Stimulated activated naive CD8-positive, alpha-beta T cell treated with anti-CD3 and anti-CD28 coated beads, Interleukin-15, amount 100 ng/mL, for 72 hours (primary cell): ENCODE measurements around the gene SMYD3.

Experiments used
- ATAC-seq: fragments of 150-1000 bp; cut with Tn5 transposase; 2 replicates; pipeline ENCODE4 v1.10.0; 2021; ENCODE audit warnings: mild to moderate bottlenecking, moderate library complexity
- DNase-seq, 2 donors: peaks; one replicate each; pipeline ENCODE4 v3.0.0; 2021 to 2022
- H3K27ac Mint-ChIP-seq, 2 donors: one replicate each; pipeline ENCODE4 v1.8.0; 2022; ENCODE audit warnings: mild to moderate bottlenecking in 2 of 2, mixed read lengths in 2 of 2, moderate library complexity in 2 of 2
- H3K27me3 Mint-ChIP-seq: one replicate; pipeline ENCODE4 v1.8.0; 2022; ENCODE audit warnings: mixed read lengths
- H3K4me1 Mint-ChIP-seq: one replicate; pipeline ENCODE4 v1.8.0; 2022; ENCODE audit warnings: mild to moderate bottlenecking, mixed read lengths
- H3K4me3 Mint-ChIP-seq, 2 donors: one replicate each; pipeline ENCODE4 v1.8.0; 2022; ENCODE audit warnings: mild to moderate bottlenecking in 2 of 2, mixed read lengths in 2 of 2, moderate library complexity in 1 of 2
- H3K9me3 Mint-ChIP-seq, 2 donors: one replicate each; pipeline ENCODE4 v1.8.0; 2022; ENCODE audit warnings: mixed read lengths in 2 of 2

The SMYD3 gene

DNA sequence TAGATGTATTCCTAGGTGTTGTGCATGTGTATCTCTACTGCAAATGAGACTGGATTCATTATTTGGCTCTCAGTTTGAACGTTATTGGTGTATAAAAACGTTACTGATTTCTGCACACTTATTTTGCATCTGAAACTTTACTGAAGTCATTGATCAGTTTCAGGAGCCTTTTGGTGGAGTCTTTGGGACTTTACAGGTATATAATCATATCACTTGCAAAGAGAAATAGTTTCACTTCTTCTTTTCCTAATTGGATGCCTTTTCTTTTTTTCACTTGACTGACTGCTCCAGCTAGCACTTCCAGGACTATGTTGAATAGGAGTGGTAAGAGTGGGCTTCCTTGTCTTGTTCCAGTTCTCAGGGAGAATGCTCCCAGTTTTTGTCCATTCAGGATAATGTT lies 252.2 kb downstream of the SMYD3 start:
- no peak for ATAC-seq
- Mint-ChIP-seq H3K27ac (no peak overlapping the region), H3K27me3 (no peaks in the 10 kb centered on the region), H3K4me1 (no peaks in the 10 kb centered on the region), H3K4me3 (no peak overlapping the region), H3K9me3 (peaks cover 19 to 53% of the 10 kb centered on the region in 2 donors)
- DNase-seq: no peak

- peaks cover 10 to 11% of the 10 kb centered on the region in 2 donors for H3K9me3 Mint-ChIP-seq
- DNase-seq (no peak), ATAC-seq (no peak)
- H3K27ac Mint-ChIP-seq: no peak overlapping the region
- no peaks in the 10 kb centered on the region for H3K4me1 Mint-ChIP-seq
- no peak overlapping the region for H3K4me3 Mint-ChIP-seq
- no peaks in the 10 kb centered on the region for H3K27me3 Mint-ChIP-seq
Observed at GRCh38 chr1:246246430-246246829, 260.6 kb downstream of the SMYD3 start.

DNA sequence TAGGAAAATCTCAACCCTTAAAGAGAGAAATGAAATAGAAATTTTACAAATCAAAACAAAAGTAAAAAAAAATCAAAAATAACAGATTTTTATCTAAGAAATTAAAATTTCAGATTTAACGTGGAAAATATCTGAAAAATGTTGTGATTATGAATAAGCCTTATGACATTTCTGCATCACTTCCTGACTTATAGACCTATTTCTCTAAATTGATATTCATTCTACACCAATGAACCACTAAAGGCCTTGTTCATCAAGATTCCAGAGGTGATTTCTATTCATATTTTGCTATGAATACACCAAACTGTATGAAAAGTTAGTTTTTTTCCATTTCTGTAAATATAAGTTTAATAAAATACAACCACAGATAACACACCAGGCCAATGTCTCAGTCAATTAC lies 261.5 kb downstream of the SMYD3 start:
- DNase-seq (no peak), ATAC-seq (no peak)
- peaks cover 10 to 11% of the 10 kb centered on the region in 2 donors for H3K9me3 Mint-ChIP-seq
- H3K27me3 Mint-ChIP-seq: no peaks in the 10 kb centered on the region
- no peak overlapping the region for H3K27ac Mint-ChIP-seq
- H3K4me3 Mint-ChIP-seq: no peak overlapping the region
- no peaks in the 10 kb centered on the region for H3K4me1 Mint-ChIP-seq

- H3K9me3 Mint-ChIP-seq: peaks cover 0 to 4% of the 10 kb centered on the region in 2 donors
- ATAC-seq: no peak
- no peak overlapping the region for H3K4me3 Mint-ChIP-seq
- no peak overlapping the region for H3K27ac Mint-ChIP-seq
- no peak for DNase-seq
- no peaks in the 10 kb centered on the region for H3K27me3 Mint-ChIP-seq
- no peaks in the 10 kb centered on the region for H3K4me1 Mint-ChIP-seq
Observed at GRCh38 chr1:246232126-246232525, 275.0 kb downstream of the SMYD3 start.

DNA sequence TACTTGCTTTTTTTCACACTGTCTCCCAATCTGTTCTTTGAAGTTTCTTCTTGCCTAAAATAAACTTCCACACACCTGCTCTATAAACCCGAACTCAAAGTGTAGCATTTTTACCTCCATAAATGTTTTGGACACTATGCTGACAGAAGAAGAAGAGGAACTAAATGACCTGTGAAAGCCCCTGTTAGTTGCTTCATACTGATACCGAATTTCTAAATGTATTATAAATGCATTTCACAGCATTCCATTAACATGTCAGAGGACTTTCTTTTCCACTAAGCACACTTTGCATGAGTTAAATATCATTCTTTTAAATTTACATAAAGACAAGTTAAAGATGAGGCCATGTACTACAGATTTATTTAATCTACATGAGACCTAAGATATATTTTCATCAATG lies 281.0 kb downstream of the SMYD3 start:
- DNase-seq (no peak), ATAC-seq (no peak)
- no peaks in the 10 kb centered on the region for H3K4me1 Mint-ChIP-seq
- no peak overlapping the region for H3K4me3 Mint-ChIP-seq
- no peaks in the 10 kb centered on the region for H3K27me3 Mint-ChIP-seq
- H3K27ac Mint-ChIP-seq: no peak overlapping the region
- no peaks in the 10 kb centered on the region for H3K9me3 Mint-ChIP-seq

GRCh38 chr1:246221485-246222255 lies 285.4 kb downstream of the SMYD3 start:
- ATAC-seq (no peak), DNase-seq (no peak)
- no peaks in the 10 kb centered on the region for H3K9me3 Mint-ChIP-seq
- no peak overlapping the region for H3K27ac Mint-ChIP-seq
- no peaks in the 10 kb centered on the region for H3K4me1 Mint-ChIP-seq
- no peaks in the 10 kb centered on the region for H3K27me3 Mint-ChIP-seq
- no peak overlapping the region for H3K4me3 Mint-ChIP-seq

GRCh38 chr1:246220495-246221065 lies 286.5 kb downstream of the SMYD3 start:
- Mint-ChIP-seq H3K27me3 (no peaks in the 10 kb centered on the region), H3K9me3 (no peaks in the 10 kb centered on the region), H3K27ac (no peak overlapping the region), H3K4me1 (no peaks in the 10 kb centered on the region), H3K4me3 (no peak overlapping the region)
- ATAC-seq (no peak), DNase-seq (no peak)

DNA sequence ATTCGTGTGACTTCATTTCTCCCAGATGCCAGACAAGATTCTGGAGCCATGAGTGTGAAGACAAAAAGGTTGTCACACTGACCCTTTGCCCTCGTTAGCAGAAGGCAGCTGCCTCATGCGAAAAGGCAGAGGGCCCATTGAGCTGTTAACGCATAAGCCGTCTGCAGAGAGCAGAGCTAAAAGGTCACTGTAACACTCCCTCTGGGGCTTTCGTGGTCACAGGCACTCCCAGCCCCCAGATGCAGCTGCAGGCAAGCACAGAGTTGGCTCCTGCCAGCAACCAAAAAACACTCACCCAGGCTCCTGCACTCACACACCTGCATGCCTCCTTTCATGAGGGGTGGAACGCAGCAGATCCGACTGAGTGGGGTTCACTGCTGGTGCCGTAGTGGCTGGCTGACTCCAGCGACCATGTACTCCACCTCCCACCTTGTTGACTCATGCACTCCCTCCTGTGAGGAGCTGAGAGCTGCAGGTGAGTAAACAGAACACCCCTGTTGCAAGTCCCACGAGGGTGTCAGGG lies 287.5 kb downstream of the SMYD3 start:
- H3K4me1 Mint-ChIP-seq: no peaks in the 10 kb centered on the region
- DNase-seq (no peak), ATAC-seq (no peak)
- H3K4me3 Mint-ChIP-seq: no peak overlapping the region
- no peak overlapping the region for H3K27ac Mint-ChIP-seq
- no peaks in the 10 kb centered on the region for H3K9me3 Mint-ChIP-seq
- no peaks in the 10 kb centered on the region for H3K27me3 Mint-ChIP-seq

- H3K27me3 Mint-ChIP-seq: no peaks in the 10 kb centered on the region
- DNase-seq (no peak), ATAC-seq (no peak)
- H3K9me3 Mint-ChIP-seq: no peaks in the 10 kb centered on the region
- no peak overlapping the region for H3K27ac Mint-ChIP-seq
- no peak overlapping the region for H3K4me3 Mint-ChIP-seq
- H3K4me1 Mint-ChIP-seq: no peaks in the 10 kb centered on the region
Observed at GRCh38 chr1:246218686-246219085, 288.4 kb downstream of the SMYD3 start.

GRCh38 chr1:246216906-246217305 lies 290.2 kb downstream of the SMYD3 start:
- Mint-ChIP-seq H3K27me3 (no peaks in the 10 kb centered on the region), H3K4me1 (no peaks in the 10 kb centered on the region), H3K4me3 (no peak overlapping the region), H3K9me3 (no peaks in the 10 kb centered on the region), H3K27ac (peak overlapping the region in 1 of 2 donors; percentile 19)
- no peak for ATAC-seq
- DNase-seq: no peak

GRCh38 chr1:246215510-246215903 lies 291.6 kb downstream of the SMYD3 start:
- Mint-ChIP-seq H3K4me3 (no peak overlapping the region), H3K4me1 (no peaks in the 10 kb centered on the region), H3K27ac (no peak overlapping the region), H3K27me3 (no peaks in the 10 kb centered on the region), H3K9me3 (no peaks in the 10 kb centered on the region)
- ATAC-seq (no peak), DNase-seq (no peak)

GRCh38 chr1:246214708-246215509 lies 292.2 kb downstream of the SMYD3 start:
- ATAC-seq (no peak), DNase-seq (no peak)
- Mint-ChIP-seq H3K4me1 (no peaks in the 10 kb centered on the region), H3K9me3 (no peaks in the 10 kb centered on the region), H3K27me3 (no peaks in the 10 kb centered on the region), H3K27ac (no peak overlapping the region), H3K4me3 (no peak overlapping the region)

DNA sequence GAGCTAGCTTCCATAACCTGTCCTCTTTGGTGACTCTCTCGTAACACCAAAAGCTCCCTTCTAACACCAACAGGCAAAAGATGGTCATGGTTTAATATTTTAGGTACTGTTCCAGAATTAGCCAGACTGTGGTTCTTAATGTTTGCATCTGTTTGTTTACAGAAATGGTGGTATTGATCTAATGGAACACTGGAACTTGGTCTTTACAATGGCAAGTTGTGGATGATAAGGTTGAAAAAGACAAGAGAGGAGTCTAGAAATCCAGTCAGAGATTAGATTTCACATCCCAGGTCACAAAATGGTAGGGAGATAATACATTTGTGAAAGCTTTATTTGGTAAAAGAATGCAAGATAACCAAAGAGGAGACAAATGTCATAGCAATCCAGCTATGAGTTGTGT lies 293.1 kb downstream of the SMYD3 start:
- Mint-ChIP-seq H3K27ac (no peak overlapping the region), H3K9me3 (no peaks in the 10 kb centered on the region), H3K27me3 (no peaks in the 10 kb centered on the region), H3K4me1 (no peaks in the 10 kb centered on the region), H3K4me3 (no peak overlapping the region)
- no peak for DNase-seq
- no peak for ATAC-seq

- Mint-ChIP-seq H3K9me3 (no peaks in the 10 kb centered on the region), H3K27ac (no peak overlapping the region), H3K4me3 (no peak overlapping the region), H3K4me1 (no peaks in the 10 kb centered on the region), H3K27me3 (no peaks in the 10 kb centered on the region)
- no peak for DNase-seq
- no peak for ATAC-seq
Observed at GRCh38 chr1:246213502-246213901, 293.6 kb downstream of the SMYD3 start.

- H3K4me3 Mint-ChIP-seq: no peak overlapping the region
- DNase-seq: no peak
- ATAC-seq: no peak
- no peaks in the 10 kb centered on the region for H3K4me1 Mint-ChIP-seq
- H3K9me3 Mint-ChIP-seq: no peaks in the 10 kb centered on the region
- H3K27me3 Mint-ChIP-seq: no peaks in the 10 kb centered on the region
- no peak overlapping the region for H3K27ac Mint-ChIP-seq
Observed at GRCh38 chr1:246213036-246213435, 294.0 kb downstream of the SMYD3 start.

DNA sequence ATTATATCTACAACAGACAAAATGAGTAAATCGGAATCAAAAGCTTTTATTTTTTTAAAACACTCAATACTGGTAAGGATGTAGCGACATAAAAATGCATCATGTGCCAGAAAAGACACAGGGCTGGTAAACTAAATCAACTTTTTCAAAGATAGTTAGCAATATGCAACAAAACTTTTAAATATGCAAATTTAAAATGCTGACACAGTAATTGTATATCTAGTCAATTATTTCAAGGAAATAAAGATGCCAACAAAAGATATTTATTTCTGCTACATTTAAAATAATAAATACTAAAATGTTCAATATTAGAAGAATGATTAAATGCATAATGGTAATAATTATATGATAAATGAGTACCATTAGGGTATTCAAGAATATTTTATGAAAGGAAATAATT lies 295.1 kb downstream of the SMYD3 start:
- no peaks in the 10 kb centered on the region for H3K9me3 Mint-ChIP-seq
- H3K27me3 Mint-ChIP-seq: no peaks in the 10 kb centered on the region
- no peaks in the 10 kb centered on the region for H3K4me1 Mint-ChIP-seq
- DNase-seq (no peak), ATAC-seq (no peak)
- H3K4me3 Mint-ChIP-seq: no peak overlapping the region
- H3K27ac Mint-ChIP-seq: no peak overlapping the region
